Endodermal cell (in vitro differentiated cells): ENCODE results near the gene ARHGAP25. TPM values are rescaled to one million over a fixed set of nuclear protein-coding genes. Genes with fewer than 3 reads are reported as not detected.

Experiments
- DNase-seq: peaks from one replicate; pipeline ENCODE4 v3.0.0-alpha.2; 2017
- H3K27ac ChIP-seq: 2 replicates; pipeline ENCODE4 v1.5.1; 2013; ENCODE audit warnings: mild to moderate bottlenecking, low read depth, low read length, moderate library complexity
- H3K27me3 ChIP-seq: 2 replicates; pipeline ENCODE4 v1.6.1; 2013; ENCODE audit warnings: mild to moderate bottlenecking, low read length, moderate library complexity; ENCODE audit not compliant: insufficient read depth, control insufficient read depth, poor library complexity, severe bottlenecking
- H3K36me3 ChIP-seq: 2 replicates; pipeline ENCODE4 v1.7.0; 2013; ENCODE audit warnings: mild to moderate bottlenecking, low read length, moderate library complexity; ENCODE audit not compliant: control insufficient read depth, insufficient read depth
- H3K4me1 ChIP-seq: one replicate; pipeline ENCODE4 v1.7.0; 2013; ENCODE audit warnings: low read length; ENCODE audit not compliant: control insufficient read depth, insufficient read depth
- H3K4me3 ChIP-seq: 2 replicates; pipeline ENCODE4 v1.5.1; 2013; ENCODE audit warnings: mild to moderate bottlenecking, low read length, moderate library complexity
- H3K9ac ChIP-seq: 2 replicates; pipeline ENCODE4 v1.6.1; 2013; ENCODE audit warnings: mild to moderate bottlenecking, low read length, moderate library complexity; ENCODE audit not compliant: poor library complexity, severe bottlenecking; ENCODE audit errors: extremely low read depth
- H3K9me3 ChIP-seq: 2 replicates; pipeline ENCODE4 v1.6.1; 2013; ENCODE audit warnings: mild to moderate bottlenecking, low read length, moderate library complexity; ENCODE audit not compliant: control insufficient read depth
- H3K27ac Mint-ChIP-seq: 2 replicates; pipeline ENCODE4 v1.8.0; 2020; ENCODE audit warnings: mixed read lengths
- H3K27me3 Mint-ChIP-seq: 2 replicates; pipeline ENCODE4 v1.8.0; 2021; ENCODE audit warnings: mild to moderate bottlenecking, mixed read lengths; ENCODE audit not compliant: insufficient read depth
- H3K36me3 Mint-ChIP-seq: 2 replicates; pipeline ENCODE4 v1.8.0; 2020; ENCODE audit warnings: low read depth, mixed read lengths
- H3K4me1 Mint-ChIP-seq: 2 replicates; pipeline ENCODE4 v1.8.0; 2020; ENCODE audit warnings: mixed read lengths
- H3K4me3 Mint-ChIP-seq: 2 replicates; pipeline ENCODE4 v1.8.0; 2020; ENCODE audit warnings: mild to moderate bottlenecking, moderate library complexity, mixed read lengths
- H3K9me3 Mint-ChIP-seq: 2 replicates; pipeline ENCODE4 v1.8.0; 2020; ENCODE audit warnings: mild to moderate bottlenecking, mixed read lengths
- WGBS, 2 experiments: methylation state at CpG; one replicate each; pipeline versions ENCODE4 v1.1.5 to v1.1.7; 2013; ENCODE audit warnings: missing lambda C conversion rate in 2 of 2, mixed read lengths in 1 of 2; ENCODE audit not compliant: insufficient coverage in 1 of 2, insufficient read length in 1 of 2; 5-methylcytosine and 5-hydroxymethylcytosine counted together
- total RNA-seq, 2 donors: library from RNA; stranded (reverse); fragmentation: NEBNext Ultra II Directional in 1 of 2; extraction: Animal tissue kit (Norgen Biotek cat#: 25700) in 1 of 2; gene quantifications; 2 replicates in 1 of 2; 3 replicates in 1 of 2; pipeline ENCODE4 v1.2.1, GENCODE V29; 2021
- TF ChIP-seq, protein P1 (sequence below): fragments of 200-600 bp; sonication (generic); conservative IDR thresholded peaks from 2 replicates; pipeline ENCODE4 v1.5.0; 2021; ENCODE audit warnings: antibody characterized with exemption, mild to moderate bottlenecking

Gene ARHGAP25
- total RNA-seq, 2 donors from 2014 or later = 0.82 to 2.6 TPM

DNA sequence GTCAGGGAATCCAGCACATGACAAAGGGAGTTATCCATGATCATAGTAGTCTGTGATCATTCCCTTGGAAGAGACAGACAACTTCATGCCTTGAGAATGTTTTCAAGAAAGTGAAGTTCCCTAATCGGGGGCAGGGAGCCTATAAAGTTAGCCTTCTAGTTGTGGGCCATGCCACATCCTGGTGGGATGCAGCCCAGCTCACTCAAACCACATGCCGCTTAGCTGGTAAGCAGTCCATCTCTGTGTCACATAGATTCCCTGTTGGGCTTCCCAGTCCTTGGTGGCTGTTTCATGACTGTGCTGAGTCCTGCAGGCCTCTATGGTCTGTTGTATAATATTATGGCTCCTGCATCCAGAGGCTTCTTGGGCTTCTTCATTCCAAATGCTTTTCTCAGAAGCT, 11.4 kb upstream of the ARHGAP25 start:
- peaks cover 24% of the 10 kb centered on the region for H3K4me1 Mint-ChIP-seq
- 89 to 94% methylated on average over 1 to 2 of the region's 2 CpGs for WGBS, 2 experiments

GRCh38 chr2:68726100-68726499, 8.5 kb upstream of the ARHGAP25 start:
- Mint-ChIP-seq H3K27ac (no peak overlapping the region), H3K4me3 (no peak overlapping the region), H3K4me1 (peaks cover 21% of the 10 kb centered on the region), H3K36me3 (no peaks in the 10 kb centered on the region), H3K27me3 (no peaks in the 10 kb centered on the region), H3K9me3 (no peaks in the 10 kb centered on the region)
- H3K4me3 ChIP-seq = no peak overlapping the region
- H3K9ac ChIP-seq = no peak overlapping the region
- no peaks in the 10 kb centered on the region for H3K9me3 ChIP-seq
- no peaks in the 10 kb centered on the region for H3K27me3 ChIP-seq
- no peak for DNase-seq
- TF ChIP-seq, protein P1, sequence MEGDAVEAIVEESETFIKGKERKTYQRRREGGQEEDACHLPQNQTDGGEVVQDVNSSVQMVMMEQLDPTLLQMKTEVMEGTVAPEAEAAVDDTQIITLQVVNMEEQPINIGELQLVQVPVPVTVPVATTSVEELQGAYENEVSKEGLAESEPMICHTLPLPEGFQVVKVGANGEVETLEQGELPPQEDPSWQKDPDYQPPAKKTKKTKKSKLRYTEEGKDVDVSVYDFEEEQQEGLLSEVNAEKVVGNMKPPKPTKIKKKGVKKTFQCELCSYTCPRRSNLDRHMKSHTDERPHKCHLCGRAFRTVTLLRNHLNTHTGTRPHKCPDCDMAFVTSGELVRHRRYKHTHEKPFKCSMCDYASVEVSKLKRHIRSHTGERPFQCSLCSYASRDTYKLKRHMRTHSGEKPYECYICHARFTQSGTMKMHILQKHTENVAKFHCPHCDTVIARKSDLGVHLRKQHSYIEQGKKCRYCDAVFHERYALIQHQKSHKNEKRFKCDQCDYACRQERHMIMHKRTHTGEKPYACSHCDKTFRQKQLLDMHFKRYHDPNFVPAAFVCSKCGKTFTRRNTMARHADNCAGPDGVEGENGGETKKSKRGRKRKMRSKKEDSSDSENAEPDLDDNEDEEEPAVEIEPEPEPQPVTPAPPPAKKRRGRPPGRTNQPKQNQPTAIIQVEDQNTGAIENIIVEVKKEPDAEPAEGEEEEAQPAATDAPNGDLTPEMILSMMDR = no peak
- H3K27ac ChIP-seq = no peak overlapping the region
- no peaks in the 10 kb centered on the region for H3K36me3 ChIP-seq
- H3K4me1 ChIP-seq = no peaks in the 10 kb centered on the region
- WGBS, 2 experiments = 90 to 92% methylated on average over 4 to 6 of the region's 6 CpGs

More for the DNA sequence above, 11.4 kb upstream of the ARHGAP25 start:
- Histone ChIP-seq H3K27me3 (no peaks in the 10 kb centered on the region), H3K9me3 (no peaks in the 10 kb centered on the region), H3K4me1 (no peaks in the 10 kb centered on the region), H3K9ac (no peak overlapping the region), H3K27ac (no peak overlapping the region), H3K36me3 (no peaks in the 10 kb centered on the region), H3K4me3 (no peak overlapping the region)
- no peaks in the 10 kb centered on the region for H3K36me3 Mint-ChIP-seq
- H3K9me3 Mint-ChIP-seq = no peaks in the 10 kb centered on the region
- no peaks in the 10 kb centered on the region for H3K27me3 Mint-ChIP-seq
- no peak overlapping the region for H3K4me3 Mint-ChIP-seq
- TF ChIP-seq, protein P1 = no peak
- DNase-seq = no peak
- H3K27ac Mint-ChIP-seq = no peak overlapping the region

DNA sequence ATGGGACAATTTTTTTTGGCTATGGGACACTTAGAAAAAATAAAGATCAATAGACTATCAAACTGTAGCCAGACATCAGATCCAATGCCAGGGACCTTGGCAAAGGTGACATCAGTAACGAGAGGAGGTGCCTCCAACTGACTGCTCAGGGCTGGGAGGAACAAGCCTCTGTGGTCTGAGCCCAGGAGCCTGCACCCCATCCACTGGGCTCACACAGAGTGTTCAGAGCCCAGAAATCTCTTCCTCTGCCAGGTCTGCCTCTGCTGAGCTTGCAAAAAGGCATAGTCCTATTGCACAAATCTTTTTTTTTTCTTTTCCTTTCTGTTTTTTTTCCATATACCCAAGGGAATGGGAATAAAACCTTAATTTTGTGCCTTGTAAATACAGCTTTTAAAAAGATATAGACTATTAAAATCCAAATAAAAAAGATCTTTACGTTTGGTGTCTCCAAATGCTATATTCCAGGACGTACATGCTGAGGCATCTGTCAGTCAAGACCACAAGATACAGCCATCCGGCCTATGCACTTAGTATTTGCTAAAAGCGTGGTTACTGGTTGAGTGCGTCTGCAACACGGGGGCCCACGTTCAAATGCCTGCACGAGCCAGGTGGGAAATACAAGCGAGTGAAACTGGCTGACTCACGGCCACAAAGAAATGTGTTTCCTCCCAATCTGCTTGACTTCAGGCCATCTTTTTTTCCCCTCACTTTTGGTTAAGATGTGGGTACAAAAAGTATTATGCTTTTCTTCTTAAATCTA, 7.8 kb upstream of the ARHGAP25 start:
- Mint-ChIP-seq H3K4me3 (no peak overlapping the region), H3K36me3 (no peaks in the 10 kb centered on the region), H3K4me1 (peaks cover 21% of the 10 kb centered on the region), H3K27ac (no peak overlapping the region), H3K9me3 (no peaks in the 10 kb centered on the region), H3K27me3 (peaks cover 2% of the 10 kb centered on the region)
- Histone ChIP-seq H3K27ac (no peak overlapping the region), H3K27me3 (no peaks in the 10 kb centered on the region), H3K4me3 (no peak overlapping the region), H3K9ac (no peak overlapping the region), H3K4me1 (no peaks in the 10 kb centered on the region), H3K9me3 (no peaks in the 10 kb centered on the region), H3K36me3 (no peaks in the 10 kb centered on the region)
- DNase-seq = no peak
- TF ChIP-seq, protein P1 = no peak
- WGBS, 2 experiments = 87 to 91% methylated on average over 9 to 11 of the region's 11 CpGs
